GM18867 (cell line): ENCODE results near the gene GTF3C5.
"Not testable (repeated sequence)": the region's sequence is repeated elsewhere in the genome, so short reads cannot be mapped to it uniquely, and the experiment has no call there.

ENCODE experiments used
- ATAC-seq: cut with Tn5 transposase; IDR thresholded peaks from one replicate; pipeline ENCODE4 v1.9.1; 2021; ENCODE audit warnings: mild to moderate bottlenecking, moderate library complexity; ENCODE audit not compliant: unreplicated experiment

GTF3C5 gene

GRCh38 chr9:132995879-132996278 is 34.9 kb upstream of the GTF3C5 start:
- ATAC-seq = no peak

- no peak for ATAC-seq
Measured at GRCh38 chr9:132996526-132996925, 34.3 kb upstream of the GTF3C5 start.

- no peak for ATAC-seq
Measured at GRCh38 chr9:132997591-132997990, 33.2 kb upstream of the GTF3C5 start.

DNA sequence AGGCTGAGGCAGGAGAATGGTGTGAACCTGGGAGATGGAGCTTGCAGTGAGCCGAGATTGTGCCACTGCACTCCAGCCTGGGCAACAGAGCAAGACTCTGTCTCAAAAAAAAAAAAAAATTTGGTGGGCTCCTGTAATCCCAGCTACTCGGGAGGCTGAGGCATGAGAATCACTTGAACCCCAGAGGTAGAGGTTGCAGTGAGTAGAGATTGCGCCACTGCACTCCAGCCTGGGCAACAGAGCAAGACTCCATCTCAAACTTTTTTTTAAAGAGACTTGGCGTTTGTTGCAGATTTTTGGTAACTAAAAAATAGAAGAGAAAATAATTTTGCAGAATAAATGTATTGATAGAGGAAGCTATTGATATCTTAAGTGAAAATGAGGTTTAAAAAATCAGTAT is 32.6 kb upstream of the GTF3C5 start:
- ATAC-seq = not testable (repeated sequence)

DNA sequence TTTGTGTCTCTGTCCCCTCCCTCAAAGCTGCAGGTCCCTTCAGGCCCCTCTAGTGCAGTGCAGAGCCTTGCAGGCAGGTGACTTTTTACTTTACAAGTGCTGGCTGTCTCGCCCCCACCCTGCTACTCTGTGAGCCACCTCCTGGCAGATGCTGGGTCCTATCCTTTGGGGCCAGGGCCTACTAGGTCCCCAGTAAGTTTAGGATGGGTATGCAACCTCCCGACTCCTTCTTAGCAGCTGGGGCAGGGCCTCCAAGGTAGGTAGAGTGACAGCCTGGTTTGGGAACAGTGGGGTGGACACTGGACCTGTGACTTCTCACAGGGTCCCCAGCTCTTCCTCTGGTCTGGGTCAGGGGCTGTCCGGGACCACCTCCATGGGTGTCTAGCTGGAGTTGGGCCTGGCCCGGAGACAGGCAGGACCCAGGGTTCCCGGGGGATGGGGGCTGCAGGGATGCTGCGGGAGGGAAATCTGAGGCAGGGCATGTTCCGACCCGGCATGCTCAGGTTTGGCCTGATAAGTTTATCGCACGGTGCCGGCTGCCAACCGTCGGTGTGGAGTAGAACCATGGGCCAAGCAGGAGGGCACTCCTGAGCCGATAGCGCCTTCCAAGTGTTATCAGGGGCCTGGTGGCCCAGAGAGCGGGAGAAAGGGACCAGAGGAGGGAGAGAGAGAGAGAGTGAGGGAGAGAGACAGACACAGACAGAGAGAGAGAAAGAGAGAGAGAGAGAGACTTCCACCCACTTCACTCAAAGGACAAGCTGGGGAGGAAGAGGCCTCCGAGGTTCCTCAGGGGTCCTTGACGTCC is 31.8 kb upstream of the GTF3C5 start:
- no peak for ATAC-seq

DNA sequence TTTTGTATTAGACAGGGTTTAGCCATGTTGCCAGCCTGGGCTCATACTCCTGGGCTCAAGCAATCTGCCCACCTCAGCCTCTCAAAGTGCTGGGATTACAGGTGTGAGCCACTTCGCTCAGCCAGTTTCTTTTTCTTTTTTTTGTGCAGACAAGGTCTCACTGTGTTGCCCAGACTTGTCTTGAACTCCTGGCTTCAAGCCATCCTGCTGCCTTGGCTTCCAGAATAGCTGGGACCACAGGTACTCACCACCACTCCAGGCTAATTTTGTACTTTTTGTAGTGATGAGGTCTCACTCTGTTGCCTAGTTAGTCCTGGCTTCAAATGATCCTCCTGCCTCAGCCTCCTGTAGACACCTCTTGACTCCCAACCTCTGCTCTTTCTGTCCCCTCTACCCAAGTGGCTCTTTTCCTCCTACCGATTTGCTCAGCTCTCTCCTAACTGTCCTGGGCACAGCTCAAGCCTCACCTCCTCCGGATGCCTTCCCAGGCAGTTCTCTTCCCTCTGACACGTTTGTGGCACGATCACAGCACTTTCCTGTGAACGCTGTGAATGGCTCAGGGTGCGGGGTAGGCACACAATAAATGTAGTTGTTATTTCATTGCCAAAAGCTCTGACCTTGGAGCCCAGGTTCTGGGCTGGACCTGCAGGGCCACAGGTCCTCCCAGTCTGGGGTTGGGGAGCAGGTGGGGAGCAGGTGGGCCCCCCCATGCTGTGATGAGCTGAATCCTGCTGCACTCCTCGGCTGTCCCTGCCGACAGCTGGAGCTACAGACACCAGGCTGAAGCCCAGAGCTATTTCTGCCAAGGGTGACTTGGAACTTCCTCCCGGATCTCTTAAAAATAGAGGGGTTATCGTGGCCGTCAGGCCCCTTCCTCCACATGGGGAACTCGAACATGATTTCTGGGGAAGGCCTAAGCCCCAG is 28.4 kb upstream of the GTF3C5 start:
- no peak for ATAC-seq

GRCh38 chr9:133003071-133003461 is 27.7 kb upstream of the GTF3C5 start:
- no peak for ATAC-seq

DNA sequence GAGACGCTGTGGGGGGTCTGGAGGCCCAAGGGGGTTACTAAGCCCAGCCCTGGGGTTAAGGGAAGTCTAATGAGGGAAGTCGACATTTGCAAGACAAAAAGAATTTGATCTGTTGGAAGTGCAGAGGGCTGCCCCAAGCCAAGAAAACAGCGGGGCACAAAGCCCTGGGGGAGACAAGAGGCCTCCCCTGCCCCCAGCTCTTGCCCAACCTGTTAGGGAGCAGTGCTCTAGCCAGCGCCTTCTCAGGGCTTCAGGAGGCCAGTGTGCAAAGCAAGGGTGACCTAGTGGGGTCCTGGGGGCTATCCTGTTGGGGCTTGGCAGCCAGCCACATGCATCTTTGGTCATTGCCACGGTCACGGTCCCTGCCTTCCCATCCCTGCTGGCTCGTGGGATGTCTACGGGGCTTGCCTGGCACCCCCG is 27.1 kb upstream of the GTF3C5 start:
- ATAC-seq = no peak

- ATAC-seq = no peak
Measured at GRCh38 chr9:133004091-133004998, 26.5 kb upstream of the GTF3C5 start.

GRCh38 chr9:133004999-133005760 is 25.6 kb upstream of the GTF3C5 start:
- ATAC-seq = no peak

- ATAC-seq = no peak
Measured at GRCh38 chr9:133005957-133006356, 24.8 kb upstream of the GTF3C5 start.

- no peak for ATAC-seq
Measured at GRCh38 chr9:133006731-133007352, 24.0 kb upstream of the GTF3C5 start.

GRCh38 chr9:133008406-133008805 is 22.4 kb upstream of the GTF3C5 start:
- no peak for ATAC-seq

DNA sequence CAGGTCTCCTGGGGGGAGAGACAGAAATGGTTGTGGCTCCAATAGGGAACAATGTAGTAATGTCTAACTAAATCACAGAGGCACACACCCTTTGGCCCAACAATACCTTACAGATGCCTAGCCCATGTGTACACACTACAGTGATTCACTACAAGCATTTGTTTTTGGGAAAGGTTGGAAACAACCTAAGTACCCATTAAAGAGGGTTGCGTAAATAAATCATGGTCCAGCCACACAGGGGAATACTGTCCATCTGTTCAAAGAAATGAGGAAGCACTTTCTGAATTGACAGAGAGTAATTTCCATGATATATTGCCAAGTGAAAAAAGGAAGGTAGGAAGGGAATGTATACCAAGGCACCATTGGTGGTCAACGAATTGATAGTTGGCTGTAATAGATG is 22.0 kb upstream of the GTF3C5 start:
- no peak for ATAC-seq

DNA sequence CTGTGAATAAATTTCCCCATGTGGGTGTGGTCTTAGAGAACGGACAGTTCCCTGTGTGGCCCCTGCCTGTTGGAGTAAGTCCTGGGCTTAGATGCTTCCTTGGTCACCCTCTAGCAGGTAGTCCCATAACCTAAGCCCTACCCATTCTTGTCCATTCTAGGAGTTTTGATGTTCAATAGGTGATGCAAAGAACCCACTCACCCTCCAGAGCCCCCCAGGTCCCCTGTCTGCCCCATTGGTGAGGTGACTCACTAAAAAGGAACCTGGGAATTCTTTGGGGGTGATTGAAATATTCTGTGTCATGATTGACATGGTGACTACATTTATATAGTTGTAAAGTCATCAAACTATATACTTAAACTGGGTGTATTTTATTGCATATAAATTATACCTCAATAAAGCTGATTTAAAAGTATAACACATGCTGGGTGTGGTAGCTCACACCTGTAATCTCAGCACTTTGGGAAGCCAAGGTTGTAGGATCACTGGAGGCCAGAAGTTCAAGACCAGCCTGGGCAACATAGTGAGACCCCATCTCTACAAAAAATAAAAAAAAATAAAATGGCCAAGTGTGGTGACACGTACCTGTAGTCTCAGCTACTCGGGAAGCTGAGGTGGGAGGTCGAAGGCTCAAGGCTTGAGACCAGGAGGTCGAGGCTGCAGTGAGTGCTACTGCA is 20.8 kb upstream of the GTF3C5 start:
- no peak for ATAC-seq

DNA sequence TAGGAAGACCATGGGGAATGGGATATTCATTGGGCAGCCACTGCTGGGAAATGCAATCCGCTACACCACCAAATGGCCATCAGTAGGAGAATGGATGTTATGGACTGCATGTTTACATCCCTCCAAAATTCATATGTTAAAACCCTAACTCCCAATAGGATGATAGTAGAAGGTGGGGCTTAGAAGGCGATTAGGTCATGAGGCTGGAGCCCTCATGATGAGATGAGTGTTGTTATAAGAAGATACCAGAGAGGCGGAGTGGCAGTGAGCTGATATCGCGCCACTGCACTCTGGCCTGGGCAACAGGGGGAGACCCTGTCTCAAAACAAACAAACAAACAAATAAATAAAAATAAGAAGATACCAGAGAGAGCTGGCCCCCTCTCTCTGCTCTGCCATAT is 16.1 kb upstream of the GTF3C5 start:
- ATAC-seq = no peak

GRCh38 chr9:133023117-133023890 is 7.5 kb upstream of the GTF3C5 start:
- no peak for ATAC-seq

- no peak for ATAC-seq
Measured at GRCh38 chr9:133026426-133026825, 4.4 kb upstream of the GTF3C5 start.
